DMS79 treated with DMSO at 0.1 percent for 48 hours (cell line): Measurements from ENCODE around the gene SULT6B1.
A peak's percentile ranks its signal among the peaks of the same experiment; 100 is the strongest.
"Not testable (repeated sequence)": the region's sequence is repeated elsewhere in the genome, so short reads cannot be mapped to it uniquely, and the experiment has no call there.

Source experiments
- DNase-seq: peaks from one replicate; lab custom pipeline; 2025; lab: John Stamatoyannopoulos, UW

SULT6B1 gene

DNA sequence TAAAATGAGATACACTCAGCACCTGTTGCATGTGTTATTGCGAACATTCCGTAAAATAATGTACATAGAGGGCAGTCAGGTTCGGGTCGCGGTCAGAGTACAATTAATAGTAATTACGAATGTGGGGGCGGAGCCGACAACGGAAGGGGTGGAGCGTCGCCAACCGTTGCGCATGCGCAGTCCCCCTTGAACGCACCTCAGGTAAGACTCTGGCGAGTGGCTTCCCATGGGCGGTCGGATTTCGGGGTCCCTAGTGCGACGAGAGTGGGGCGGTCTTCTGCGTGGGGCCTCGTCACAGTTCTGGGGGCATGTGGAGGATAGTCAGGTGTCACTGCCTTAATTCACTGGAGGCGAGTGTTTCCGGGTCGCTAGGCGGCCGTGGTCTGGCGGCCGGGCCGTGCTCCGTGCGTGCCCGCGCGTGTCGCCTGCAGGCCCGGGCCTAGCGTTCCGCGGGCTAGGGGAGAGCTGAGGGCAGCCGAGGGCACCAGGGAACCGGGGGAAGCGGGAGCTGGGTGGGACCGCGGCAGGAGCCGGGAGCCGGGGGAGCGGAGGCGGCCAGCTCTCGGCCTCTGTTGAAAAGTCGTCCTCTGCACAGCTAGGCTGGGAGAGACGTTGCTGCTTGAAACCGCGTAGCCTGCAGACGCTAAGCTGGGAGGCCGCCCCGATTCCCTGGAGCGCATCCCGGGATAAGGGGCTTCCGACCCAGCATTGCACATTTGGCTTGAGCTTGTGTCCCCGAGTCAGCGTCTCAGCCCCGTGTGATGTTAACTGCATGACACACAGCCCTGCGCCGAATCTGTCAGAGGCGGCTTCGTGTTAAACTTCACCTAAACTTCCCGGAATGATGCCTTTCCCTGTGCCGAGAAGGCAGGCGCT, 8.1 kb upstream of the SULT6B1 start, which contains the start of gene CEBPZOS:
CEBPZOS (plus strand) TSS at position 177 of the 876 bp plus-strand sequence. CDS start 3,209 bp downstream, outside the sequence.
- DNase-seq = peak; percentile 85

DNA sequence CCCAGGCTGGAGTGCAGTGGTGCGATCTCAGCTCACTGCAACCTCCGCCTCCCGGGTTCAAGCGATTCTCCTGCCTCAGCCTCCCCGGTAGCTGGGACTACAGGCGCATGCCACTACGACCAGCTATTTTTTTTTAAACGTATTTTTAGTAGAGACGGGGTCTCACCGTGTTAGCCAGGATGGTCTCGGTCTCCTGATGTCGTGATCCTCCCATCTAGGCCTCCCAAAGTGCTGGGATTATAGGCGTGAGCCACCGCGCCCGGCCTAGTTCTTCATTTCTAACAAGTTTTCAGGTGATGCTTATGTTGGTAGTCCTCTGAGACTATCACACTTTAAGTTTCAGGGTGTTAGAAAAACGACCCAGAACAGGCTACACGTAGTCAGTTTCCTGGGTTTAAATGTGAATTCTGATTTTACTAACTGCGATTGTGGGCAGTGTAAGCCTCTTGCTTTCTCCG, 7.4 kb upstream of the SULT6B1 start:
- DNase-seq = not testable (repeated sequence)

DNA sequence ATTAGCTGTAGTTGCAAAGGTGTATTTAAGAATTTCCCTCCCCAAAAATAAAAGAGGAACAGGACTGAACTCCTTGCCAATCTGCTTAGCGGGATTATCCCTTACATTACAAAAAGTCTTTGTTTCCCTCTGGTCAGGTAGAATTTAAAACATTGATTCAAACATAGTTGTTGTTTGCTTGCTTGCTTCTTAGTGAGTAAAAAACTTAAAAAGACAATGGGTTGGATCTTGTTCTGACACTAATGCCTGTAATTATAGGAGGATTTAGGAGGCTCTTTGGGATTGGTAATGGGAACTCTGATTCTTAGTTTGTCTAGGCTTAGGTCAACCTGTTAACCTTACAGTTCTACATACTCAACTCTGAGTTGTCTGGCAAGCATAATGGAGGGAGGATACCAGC, 4.1 kb upstream of the SULT6B1 start:
- DNase-seq = no peak

DNA sequence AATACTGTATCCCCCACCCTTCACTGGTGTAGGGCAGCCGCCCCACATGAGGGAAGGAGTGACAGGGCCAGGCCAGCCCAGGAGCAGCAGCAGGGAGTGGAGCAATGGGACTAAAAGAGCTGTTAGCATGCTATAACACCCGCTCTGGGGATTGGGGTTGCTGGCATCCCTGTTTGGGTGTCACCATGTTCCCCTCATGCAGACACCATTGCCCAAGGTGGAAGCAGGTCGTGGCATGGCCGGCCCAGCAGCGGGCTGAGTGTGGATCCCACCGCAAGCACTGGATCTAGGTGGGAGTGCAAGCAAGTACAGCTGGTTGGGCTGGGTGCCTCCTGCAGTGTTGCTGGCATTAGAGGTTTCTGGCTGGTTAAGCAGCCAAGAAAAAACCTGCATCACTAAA, 3.3 kb upstream of the SULT6B1 start:
- DNase-seq = no peak

DNA sequence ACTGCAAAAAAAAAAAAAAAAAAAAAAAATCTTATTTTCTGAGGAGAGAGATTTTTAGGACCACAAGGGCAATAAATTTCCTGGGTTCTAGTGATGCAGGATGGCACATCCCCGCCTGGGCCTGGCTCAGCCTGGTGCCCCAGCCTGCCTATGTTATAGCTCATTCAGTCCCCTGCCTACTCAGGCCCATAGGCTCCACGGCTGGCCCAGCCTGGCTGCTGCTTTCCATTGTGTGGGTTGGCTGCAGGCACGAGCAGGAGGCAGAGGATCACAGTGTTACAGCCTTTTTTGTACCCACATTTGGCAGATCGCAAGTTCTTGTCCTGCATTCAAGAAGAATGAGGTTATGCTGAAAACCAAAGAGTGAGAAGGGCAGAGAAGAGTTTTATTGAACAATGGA, 2.8 kb upstream of the SULT6B1 start:
- DNase-seq = no peak

DNA sequence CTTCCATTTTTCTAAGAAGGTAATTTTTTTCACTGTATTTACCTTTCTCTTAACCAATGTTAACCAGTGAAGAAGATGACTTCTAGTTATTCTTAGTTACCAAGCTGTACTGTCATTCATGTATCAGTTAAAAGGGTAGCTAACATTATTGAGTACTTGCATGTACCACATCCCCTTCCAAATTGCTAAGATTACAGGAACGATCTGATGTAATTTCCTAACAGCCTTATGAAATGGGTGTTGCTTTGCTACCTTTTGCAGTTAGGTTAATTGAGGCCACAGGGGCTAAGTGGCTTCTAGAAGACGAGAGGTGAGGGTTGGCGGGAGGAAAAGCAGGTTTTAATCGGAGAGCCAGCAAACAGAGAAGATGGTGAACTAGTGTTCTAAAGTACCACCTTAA, 1.8 kb upstream of the SULT6B1 start:
- no peak for DNase-seq

DNA sequence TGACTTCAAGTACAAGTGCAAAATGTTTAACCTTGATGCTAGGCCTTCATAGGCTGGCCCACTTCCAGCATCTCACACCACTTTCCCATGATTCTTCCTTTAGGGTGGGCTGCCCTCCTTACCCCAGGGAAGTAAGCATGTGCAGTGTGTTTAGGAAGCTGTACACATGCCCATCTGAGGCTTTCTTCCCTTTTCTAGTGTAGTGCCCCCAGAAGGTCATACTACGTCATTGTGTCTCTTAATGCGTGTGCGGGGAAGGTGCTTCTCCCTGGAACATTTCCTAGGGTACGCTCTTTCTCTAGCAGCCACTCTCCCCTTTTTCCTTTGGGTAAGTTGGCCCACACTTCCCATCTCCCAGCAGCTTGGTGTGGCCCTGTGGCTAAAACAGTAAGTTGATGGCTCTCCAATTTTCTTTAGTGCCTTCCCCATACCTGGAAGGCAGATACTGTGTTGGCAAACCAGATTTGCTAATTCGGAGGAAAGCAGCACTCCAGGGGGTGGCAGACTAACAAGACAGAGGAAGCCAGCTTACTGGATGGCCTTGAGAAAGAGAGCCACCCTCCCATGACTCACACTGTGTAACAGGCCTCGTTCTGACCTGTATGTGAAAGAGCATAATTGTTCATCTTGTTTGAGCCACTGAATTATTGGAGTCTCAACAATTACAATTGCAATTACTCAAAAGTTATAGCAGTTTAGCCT, 1.1 kb upstream of the SULT6B1 start:
- no peak for DNase-seq

DNA sequence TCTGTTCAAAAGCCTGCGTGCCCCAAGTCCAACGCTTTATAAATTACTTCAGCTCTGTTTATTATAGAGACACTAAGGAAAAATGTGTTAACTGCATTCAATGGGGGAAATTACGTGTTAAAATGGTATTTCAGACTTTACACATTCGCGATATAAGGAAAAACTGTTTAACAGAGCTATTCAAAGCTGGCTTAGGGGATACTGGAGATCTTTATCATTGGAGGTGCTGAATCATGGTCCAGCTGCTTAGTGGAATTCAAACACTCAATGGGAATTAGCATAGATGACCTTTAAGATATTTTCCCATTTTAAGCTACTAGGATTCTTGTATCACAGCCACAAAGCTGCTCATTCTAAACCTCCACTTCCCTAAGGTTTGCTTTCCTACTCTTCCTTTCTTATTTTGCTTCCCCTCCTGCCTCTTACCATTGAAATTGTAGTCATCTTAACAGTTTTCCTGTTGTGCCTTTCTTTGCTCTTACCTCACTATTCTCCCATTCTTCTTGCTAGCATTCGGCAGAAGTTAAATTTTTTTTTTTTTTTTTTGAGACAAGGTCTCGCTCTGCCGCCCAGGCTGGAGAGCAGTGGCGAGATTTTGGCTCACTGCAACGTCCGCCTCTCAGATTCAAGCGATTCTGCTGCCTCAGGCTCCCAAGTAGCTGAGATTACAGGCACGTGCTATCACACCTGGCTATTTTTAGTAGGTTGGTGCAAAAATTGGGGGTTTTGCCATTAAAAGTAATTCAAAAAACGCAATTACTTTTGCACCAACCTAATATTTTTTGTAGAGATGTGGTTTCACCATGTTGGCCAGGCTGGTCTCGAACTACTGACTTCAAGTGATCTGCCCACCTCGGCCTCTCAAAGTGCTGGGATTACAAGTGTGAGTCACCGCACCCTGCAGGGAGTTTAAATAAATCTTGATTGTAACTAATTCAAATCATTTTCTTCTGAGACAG, 6.5 kb downstream of the SULT6B1 start:
- DNase-seq = no peak

DNA sequence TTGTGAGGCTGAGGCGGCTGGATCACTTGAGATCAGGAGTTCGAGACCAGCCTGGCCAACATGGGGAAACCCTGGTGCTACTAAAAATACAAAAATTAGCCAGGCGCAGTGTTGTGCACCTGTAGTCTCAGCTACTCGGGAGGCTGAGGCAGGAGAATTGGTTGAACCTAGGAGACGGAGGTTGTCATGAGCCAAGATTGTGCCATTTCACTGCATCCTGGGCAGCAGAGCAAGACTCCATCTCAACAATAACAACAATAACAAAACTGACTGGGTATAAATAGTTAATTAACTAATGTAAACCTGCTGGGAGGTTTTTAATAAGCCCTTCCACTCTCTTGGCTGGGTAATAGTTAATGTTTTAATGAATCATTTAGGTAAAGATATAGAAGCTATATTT, 7.8 kb downstream of the SULT6B1 start:
- no peak for DNase-seq

DNA sequence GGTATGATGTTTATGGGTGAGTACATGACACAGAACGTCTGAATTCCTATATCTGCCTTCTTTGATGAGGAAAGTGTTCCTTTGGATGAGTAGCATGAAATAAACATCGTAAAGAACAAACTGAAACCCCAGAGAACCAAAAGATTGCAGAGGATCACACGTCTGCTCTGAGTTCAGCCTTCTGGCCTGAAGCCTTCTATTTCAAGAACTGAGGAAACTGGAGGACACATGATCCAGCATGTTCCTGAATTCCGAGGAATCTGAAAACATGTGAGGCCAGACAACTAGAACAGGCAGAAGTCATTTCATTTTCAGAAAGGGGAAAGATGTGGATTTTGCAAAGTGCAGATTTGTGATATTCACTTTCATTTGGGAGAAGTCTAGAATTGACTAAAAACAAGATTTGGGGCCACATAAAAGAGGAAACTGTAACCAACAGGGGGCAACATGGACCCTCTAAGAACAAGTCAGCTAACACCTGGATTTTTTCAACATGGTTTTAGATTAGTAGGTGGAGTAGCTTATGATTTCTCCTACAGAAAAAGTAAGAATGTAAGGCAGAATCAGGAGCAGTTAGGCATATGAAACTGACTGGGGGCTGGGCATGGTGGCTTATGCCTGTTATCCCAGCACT, 8.3 kb downstream of the SULT6B1 start:
- DNase-seq = no peak

DNA sequence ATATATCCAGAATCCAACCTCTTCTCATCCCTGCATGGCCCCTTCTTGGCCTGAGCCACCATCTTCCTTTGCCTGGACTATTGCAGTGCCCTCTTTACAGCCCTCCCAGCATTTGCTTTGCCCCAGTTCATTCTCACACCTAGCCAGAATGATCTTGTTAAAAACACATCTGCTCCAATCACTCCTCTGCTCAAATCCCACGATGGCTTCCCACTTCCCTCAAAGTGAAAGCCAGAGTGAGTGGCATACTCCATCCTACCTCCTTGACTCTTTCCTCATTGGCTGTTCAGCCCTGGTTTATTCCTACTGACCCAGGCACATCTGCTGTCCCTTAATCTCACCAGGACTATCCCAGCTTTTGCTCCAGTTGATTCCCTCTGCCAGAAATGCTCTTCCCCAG, 14.7 kb downstream of the SULT6B1 start:
- DNase-seq = no peak

DNA sequence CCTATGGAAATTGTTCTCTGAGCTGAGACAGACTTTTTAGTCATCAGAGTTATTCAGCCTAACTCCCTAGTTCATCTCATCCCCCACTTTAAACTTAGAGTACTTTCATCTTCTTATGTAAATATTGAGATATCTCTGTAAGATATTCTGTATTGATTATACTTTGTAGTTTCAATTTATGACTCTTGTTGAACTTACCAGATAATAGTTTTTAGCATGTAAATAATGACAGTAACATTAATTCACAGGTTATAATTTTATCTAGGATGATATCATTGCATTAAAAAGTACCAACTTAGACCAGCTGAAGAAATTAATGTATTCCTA, 16.9 kb downstream of the SULT6B1 start:
- DNase-seq = no peak

DNA sequence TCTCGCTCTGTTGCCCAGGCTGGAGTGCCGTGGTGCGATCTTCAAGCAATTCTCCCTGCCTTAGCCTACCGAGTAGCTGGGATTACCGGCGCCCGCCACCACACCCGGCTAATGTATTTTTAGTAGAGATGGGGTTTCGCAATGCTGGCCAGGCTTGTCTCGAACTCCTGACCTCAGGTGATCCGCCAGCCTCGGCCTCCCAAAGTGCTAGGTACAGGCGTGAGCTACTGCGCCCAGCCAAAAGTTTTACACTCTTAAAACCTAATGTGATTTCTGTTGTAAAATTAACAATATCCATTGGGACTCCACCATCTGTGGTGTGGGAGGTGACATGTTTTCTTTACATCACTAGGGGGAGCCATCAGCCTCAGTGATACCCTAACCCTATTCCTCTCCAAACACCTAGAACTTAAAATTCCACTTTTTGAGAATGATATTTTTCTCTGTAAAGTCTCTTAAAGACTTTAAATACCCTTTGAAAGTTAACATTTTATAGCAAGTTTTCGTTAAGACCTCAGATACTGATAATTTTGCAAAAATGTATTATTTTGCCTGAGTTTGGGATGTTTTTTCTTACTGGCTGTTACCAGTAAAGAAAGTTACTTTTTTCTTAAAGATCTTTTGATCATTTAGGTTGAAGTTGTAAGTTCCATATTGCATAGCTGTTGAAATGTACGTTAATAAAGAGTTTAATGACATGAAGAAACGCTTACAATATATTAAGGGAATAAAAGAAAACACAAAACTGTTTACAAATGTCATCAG, 20.1 kb downstream of the SULT6B1 start:
- peak; percentile 14 for DNase-seq

DNA sequence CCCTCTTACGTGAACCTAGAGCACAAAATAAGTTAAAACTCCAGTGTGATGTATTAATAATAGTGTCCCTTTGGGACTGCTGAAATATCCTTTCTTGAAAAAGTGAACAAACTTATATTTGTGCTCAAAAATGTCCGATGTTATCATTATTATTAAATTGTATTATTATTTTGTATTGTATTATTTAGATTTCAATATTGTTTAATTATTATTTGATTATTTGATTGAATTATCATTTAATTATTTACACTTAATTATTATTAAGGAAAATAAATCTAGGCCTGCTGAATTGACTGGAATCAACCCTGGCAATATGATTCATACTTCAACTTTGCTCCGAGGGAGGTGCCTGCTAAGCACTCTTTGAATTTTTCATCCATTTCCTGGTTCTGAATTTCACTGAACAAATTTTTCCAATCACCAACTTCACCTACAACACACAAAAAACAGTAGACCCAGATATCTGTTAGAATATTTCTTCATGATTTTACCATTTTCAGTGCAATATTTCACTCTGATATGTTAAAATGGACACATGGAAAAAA, 20.8 kb downstream of the SULT6B1 start:
- no peak for DNase-seq

DNA sequence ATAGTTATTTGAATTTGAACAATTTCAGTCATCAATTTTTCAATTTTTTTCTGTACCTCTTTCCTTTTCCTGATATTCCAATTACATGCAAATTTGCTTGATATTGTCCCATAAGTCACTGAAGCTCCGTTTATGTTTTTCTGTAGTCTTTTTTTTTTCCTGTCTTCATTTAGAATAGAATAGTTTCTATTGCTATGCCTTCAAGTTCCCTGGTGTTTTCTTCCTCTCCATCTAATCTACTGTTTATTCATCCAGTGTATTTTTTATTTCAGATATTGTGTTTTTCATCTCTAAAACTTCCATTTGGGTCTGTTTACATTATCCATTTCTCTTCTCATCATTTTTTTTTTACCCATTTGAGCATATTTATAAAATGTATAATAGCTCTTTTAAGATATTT, 23.7 kb downstream of the SULT6B1 start:
- DNase-seq = no peak

DNA sequence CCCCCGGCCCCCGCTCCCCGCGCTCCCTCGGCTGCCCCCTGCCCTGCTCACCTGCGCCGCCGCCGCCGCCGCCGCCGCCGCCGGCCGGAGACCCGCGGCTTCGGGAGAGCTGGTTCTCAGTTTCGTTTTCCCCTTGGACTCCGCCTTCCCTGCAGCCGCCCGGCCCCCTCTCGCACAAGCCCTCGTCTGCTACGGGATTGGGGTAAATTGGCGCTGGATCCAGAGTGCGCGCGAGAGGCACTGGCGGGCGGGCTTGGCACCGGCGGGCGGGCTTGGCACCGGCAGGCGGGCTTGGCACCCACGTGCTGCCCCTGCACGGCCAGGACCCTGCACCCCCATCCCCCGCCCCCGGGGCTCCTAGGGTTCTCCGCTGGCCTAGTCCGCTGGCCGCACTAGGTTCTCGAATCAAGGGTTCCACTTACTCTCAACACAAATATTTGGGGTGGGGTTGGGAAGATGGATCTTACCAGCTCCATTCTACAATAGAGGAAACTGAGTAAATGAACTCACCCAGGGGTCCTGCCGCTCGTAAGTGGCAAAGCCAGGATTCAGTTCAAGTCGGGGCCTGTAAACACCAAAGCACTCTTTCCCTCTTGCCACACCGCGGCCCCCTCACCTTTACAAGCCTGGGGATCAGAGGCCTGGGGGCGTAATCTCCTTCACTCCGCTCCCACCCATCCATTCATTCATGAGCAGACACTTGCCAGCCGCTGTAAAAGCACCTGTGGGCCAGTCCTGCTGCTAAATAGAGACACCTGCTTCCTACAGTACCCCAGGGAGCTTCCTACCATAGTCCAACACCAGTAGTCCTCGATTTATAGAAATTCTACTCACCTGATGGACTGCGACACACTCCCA, 31.4 kb downstream of the SULT6B1 start, which contains the start of gene EIF2AK2:
EIF2AK2 (minus strand) TSS at position 124 of the 858 bp plus-strand sequence. CDS start 9,174 bp downstream, outside the sequence.
- peak; percentile 85 for DNase-seq

DNA sequence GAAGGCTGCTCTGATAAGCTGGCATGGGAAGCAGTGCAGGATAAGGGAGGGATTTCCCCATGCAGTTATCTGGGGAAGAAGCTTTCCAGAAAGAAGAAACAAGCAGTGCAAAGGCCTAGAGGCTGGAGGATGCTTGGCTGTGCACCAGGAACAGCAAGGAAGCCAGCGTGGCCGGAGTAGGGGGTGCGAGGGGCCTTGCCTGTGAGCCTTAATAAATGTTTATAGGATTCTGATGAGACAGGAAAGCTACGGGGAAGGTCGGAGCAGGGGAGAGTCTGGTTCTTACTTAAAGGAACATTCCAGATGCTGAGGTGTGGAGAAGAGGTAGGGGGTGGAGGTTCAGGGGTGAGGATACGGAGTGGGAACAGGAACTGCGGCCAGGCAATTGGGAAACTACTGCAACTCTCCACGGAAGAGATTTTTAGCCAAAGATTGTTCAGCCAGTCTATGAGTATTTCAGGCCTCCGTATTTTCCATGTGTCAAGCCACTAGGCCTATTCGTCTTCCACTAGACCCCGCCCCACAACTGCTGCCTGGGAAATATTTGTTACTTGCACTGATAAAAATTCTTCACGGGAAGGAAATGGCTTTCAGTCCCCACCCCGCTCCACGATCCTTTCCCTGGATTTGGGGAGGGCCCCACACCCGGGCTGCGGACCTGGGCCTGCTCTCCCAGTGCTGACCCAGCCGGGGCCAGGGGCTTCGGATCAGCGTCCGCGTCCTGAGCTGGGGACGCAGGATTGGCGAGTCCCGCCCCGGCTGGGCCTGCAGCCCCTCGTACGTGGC, 32.2 kb downstream of the SULT6B1 start:
- DNase-seq = peak; percentile 45

DNA sequence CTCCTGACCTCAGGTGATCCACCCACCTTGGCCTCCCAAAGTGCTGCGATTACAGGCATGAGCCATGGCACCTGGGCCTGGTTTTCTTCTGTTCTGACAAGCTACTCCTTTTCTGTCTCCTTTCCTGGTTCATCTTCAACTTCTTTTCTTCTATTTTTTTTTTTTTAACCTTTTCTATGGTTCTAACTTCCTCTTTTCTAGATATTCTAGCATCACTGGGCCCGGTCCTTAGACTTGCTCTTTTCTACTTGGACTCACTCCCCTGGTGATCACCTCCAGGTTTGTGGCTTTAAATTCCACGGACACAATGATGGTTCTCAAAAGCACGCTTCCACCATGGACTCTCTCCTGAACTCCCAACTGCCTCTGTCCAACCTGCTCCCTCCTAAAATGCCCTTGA, 33.7 kb downstream of the SULT6B1 start:
- no peak for DNase-seq

DNA sequence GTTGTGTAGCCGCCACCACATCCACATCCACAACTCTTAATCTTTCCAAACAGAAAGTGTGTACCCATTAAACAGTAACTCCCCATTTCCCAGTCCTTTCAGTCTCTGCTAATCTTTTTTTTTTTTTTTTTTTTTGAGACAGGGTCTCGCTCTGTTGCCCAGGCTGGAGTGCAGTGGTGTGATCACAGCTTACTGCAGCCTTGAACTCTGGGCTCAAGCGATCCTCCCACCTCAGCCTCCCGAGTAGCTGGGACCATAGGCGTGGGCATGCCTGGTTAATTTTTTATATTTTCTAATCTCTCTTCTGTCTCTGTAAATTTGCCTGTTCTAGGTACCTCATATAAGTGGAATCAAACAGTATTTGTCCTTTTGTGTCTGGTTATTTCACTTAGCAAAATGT, 35.2 kb downstream of the SULT6B1 start:
- no peak for DNase-seq
